ENCODE results near the gene DIS3L2. TPM values are rescaled to one million over a fixed set of nuclear protein-coding genes. Genes with fewer than 3 reads are reported as not detected.

The DIS3L2 gene
- total and polyA plus RNA-seq, 5 donors from 2014 or later, result 10.9 to 76.9 (median 21.0) TPM

- H3K4me3 ChIP-seq (ENCODE audit: low read depth, low read length), result no peak overlapping the region
- no peak overlapping the region for H3K27ac Mint-ChIP-seq
- ATAC-seq (ENCODE audit: low read depth in 2 of 2) (no peak), DNase-seq (no peak)
- no peaks in the 10 kb centered on the region for H3K9me3 ChIP-seq (ENCODE audit: control insufficient read depth in 2 of 2, low read length in 2 of 2)
- no peaks in the 10 kb centered on the region for H3K27me3 ChIP-seq (ENCODE audit: control insufficient read depth, insufficient read depth, low read length)
- no peaks in the 10 kb centered on the region for H3K27me3 Mint-ChIP-seq
- H3K27ac ChIP-seq (ENCODE audit: insufficient read depth, low read length, poor library complexity, severe bottlenecking), result no peak overlapping the region
- H3K36me3 Mint-ChIP-seq, result peaks cover 18% of the 10 kb centered on the region
- H3K4me3 Mint-ChIP-seq, result no peak overlapping the region
- peaks cover 6% of the 10 kb centered on the region for H3K4me1 ChIP-seq (ENCODE audit: control insufficient read depth, insufficient read depth, low read length, poor library complexity, severe bottlenecking)
- H3K4me1 Mint-ChIP-seq, result peaks cover 9 to 34% (median 30%) of the 10 kb centered on the region in 4 donors
- H3K36me3 ChIP-seq (ENCODE audit: control insufficient read depth, insufficient read depth, low read length), result no peaks in the 10 kb centered on the region
- no peaks in the 10 kb centered on the region for H3K9me3 Mint-ChIP-seq
Observed at GRCh38 chr2:232232915-232233314, 271.4 kb downstream of the DIS3L2 start.

DNA sequence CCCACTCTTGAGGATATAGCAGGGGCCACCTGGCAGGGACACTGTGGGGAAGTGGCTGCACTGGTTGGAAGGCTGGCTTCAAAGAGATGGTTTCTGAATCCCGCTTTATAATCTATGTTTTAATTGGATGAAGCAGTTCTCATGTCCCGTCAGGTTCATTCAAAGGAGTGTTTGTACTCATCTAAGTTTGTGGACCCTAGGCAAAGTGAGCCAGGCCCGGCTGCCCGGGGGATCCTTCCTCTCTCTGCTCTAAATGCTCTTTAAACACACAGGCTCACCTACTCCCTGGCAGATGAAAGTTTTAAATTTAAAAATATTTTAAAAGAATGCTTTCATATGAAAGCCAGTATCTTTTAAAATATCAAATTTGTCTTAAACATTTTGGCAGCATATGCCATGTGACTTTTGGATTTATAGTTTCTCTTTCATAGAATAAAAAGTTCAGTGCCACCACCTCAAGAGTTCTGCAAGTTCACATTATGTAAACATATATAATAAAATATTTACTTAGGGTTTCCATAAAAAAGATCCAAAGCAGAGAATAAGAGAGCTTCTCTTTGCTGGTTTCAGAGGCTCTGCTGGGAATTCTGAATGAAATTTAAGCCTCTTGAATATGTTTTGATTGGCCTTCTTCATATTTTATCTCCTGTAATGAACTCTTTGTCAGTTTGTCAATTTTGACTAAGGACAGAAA, 273.6 kb downstream of the DIS3L2 start:
- peaks cover 9 to 41% (median 34%) of the 10 kb centered on the region in 4 donors for H3K4me1 Mint-ChIP-seq
- ATAC-seq (ENCODE audit: low read depth in 2 of 2), result no peak

DNA sequence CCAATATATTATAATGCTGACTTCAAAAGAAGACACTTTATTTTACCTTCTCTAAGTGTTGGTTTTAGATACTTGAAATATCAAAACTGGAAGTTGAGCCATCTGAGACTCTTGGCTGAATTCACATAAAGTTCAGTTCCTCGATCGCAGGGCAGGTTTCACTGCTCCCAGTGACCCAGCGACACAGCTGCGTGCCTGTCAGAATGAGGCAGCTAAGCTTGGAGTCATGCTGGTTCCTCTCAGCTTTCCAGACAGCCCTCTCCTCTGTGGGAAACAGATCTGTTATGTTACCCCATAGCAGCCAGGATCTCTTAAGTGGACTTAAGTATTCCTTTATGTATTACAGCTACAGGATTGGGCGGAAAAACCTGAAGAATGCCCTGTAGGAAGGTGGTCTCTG, 274.2 kb downstream of the DIS3L2 start:
- H3K4me3 Mint-ChIP-seq, result no peak overlapping the region
- H3K36me3 Mint-ChIP-seq, result peaks cover 41% of the 10 kb centered on the region
- Histone ChIP-seq H3K27me3 (ENCODE audit: control insufficient read depth, insufficient read depth, low read length) (no peaks in the 10 kb centered on the region), H3K27ac (ENCODE audit: insufficient read depth, low read length, poor library complexity, severe bottlenecking) (no peak overlapping the region), H3K36me3 (ENCODE audit: control insufficient read depth, insufficient read depth, low read length) (peaks cover 18% of the 10 kb centered on the region), H3K4me1 (ENCODE audit: control insufficient read depth, insufficient read depth, low read length, poor library complexity, severe bottlenecking) (peaks cover 6% of the 10 kb centered on the region), H3K4me3 (ENCODE audit: low read depth, low read length) (no peak overlapping the region), H3K9me3 (ENCODE audit: control insufficient read depth in 2 of 2, low read length in 2 of 2) (no peaks in the 10 kb centered on the region)
- H3K9me3 Mint-ChIP-seq, result no peaks in the 10 kb centered on the region
- H3K4me1 Mint-ChIP-seq, result peaks cover 9 to 41% (median 34%) of the 10 kb centered on the region in 4 donors
- no peaks in the 10 kb centered on the region for H3K27me3 Mint-ChIP-seq
- DNase-seq, result no peak
- peak overlapping the region in 2 of 3 donors; percentile 49 to 53 for H3K27ac Mint-ChIP-seq
- no peak for ATAC-seq (ENCODE audit: low read depth in 2 of 2)

More for the DNA sequence above, 273.6 kb downstream of the DIS3L2 start:
- Histone ChIP-seq H3K36me3 (ENCODE audit: control insufficient read depth, insufficient read depth, low read length) (peaks cover 12% of the 10 kb centered on the region), H3K4me3 (ENCODE audit: low read depth, low read length) (no peak overlapping the region), H3K27me3 (ENCODE audit: control insufficient read depth, insufficient read depth, low read length) (no peaks in the 10 kb centered on the region), H3K27ac (ENCODE audit: insufficient read depth, low read length, poor library complexity, severe bottlenecking) (no peak overlapping the region), H3K9me3 (ENCODE audit: control insufficient read depth in 2 of 2, low read length in 2 of 2) (no peaks in the 10 kb centered on the region), H3K4me1 (ENCODE audit: control insufficient read depth, insufficient read depth, low read length, poor library complexity, severe bottlenecking) (peaks cover 6% of the 10 kb centered on the region)
- DNase-seq, result no peak
- peaks cover 37% of the 10 kb centered on the region for H3K36me3 Mint-ChIP-seq
- no peaks in the 10 kb centered on the region for H3K9me3 Mint-ChIP-seq
- no peak overlapping the region for H3K4me3 Mint-ChIP-seq
- no peaks in the 10 kb centered on the region for H3K27me3 Mint-ChIP-seq
- no peak overlapping the region for H3K27ac Mint-ChIP-seq

- Mint-ChIP-seq H3K36me3 (peaks cover 46% of the 10 kb centered on the region), H3K27me3 (no peaks in the 10 kb centered on the region), H3K4me3 (no peak overlapping the region), H3K4me1 (peaks cover 9 to 41% (median 34%) of the 10 kb centered on the region in 4 donors), H3K27ac (peak overlapping the region in 2 of 3 donors; percentile 49 to 53), H3K9me3 (no peaks in the 10 kb centered on the region)
- no peak overlapping the region for H3K4me3 ChIP-seq (ENCODE audit: low read depth, low read length)
- DNase-seq (peak in 1 of 3 donors; percentile 19), ATAC-seq (ENCODE audit: low read depth in 2 of 2) (no peak)
- peaks cover 6% of the 10 kb centered on the region for H3K4me1 ChIP-seq (ENCODE audit: control insufficient read depth, insufficient read depth, low read length, poor library complexity, severe bottlenecking)
- H3K36me3 ChIP-seq (ENCODE audit: control insufficient read depth, insufficient read depth, low read length), result peaks cover 18% of the 10 kb centered on the region
- no peaks in the 10 kb centered on the region for H3K9me3 ChIP-seq (ENCODE audit: control insufficient read depth in 2 of 2, low read length in 2 of 2)
- H3K27me3 ChIP-seq (ENCODE audit: control insufficient read depth, insufficient read depth, low read length), result no peaks in the 10 kb centered on the region
- H3K27ac ChIP-seq (ENCODE audit: insufficient read depth, low read length, poor library complexity, severe bottlenecking), result no peak overlapping the region
Observed at GRCh38 chr2:232236200-232236599, 274.7 kb downstream of the DIS3L2 start.

- peak in 1 of 2 donors; percentile 52 for ATAC-seq (ENCODE audit: low read depth in 2 of 2)
- Mint-ChIP-seq H3K9me3 (no peaks in the 10 kb centered on the region), H3K4me1 (peaks cover 8 to 38% (median 28%) of the 10 kb centered on the region in 4 donors), H3K27ac (peak overlapping the region in 2 of 3 donors; percentile 42 to 64), H3K4me3 (no peak overlapping the region), H3K36me3 (peaks cover 44% of the 10 kb centered on the region), H3K27me3 (no peaks in the 10 kb centered on the region)
- H3K9me3 ChIP-seq (ENCODE audit: control insufficient read depth in 2 of 2, low read length in 2 of 2), result no peaks in the 10 kb centered on the region
- H3K36me3 ChIP-seq (ENCODE audit: control insufficient read depth, insufficient read depth, low read length), result peaks cover 18% of the 10 kb centered on the region
- no peaks in the 10 kb centered on the region for H3K27me3 ChIP-seq (ENCODE audit: control insufficient read depth, insufficient read depth, low read length)
- H3K4me1 ChIP-seq (ENCODE audit: control insufficient read depth, insufficient read depth, low read length, poor library complexity, severe bottlenecking), result peaks cover 6% of the 10 kb centered on the region
- no peak overlapping the region for H3K4me3 ChIP-seq (ENCODE audit: low read depth, low read length)
- peak in 1 of 3 donors; percentile 35 for DNase-seq
- no peak overlapping the region for H3K27ac ChIP-seq (ENCODE audit: insufficient read depth, low read length, poor library complexity, severe bottlenecking)
Observed at GRCh38 chr2:232237464-232237863, 276.0 kb downstream of the DIS3L2 start.

DNA sequence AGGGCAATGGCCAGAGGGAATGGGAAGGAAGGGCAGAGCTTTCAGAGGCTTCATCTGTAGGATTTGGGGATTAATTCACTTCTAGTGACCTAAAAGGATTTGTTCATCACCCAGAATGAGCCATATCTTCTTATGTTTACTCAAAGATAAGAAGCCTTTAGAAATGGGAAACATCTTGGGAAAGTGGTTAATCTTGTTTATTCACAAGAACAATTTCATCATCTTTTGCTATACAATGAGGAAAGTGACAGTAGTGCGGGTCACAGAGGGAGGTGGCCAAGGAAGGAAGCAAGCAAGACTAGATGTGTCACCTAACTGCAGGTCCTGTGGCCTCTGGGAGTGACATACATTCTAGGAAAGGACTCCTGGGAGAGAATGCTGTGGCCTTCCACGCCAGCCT, 276.6 kb downstream of the DIS3L2 start:
- Mint-ChIP-seq H3K27ac (peak overlapping the region in 2 of 3 donors; percentile 42 to 64), H3K27me3 (no peaks in the 10 kb centered on the region), H3K4me3 (no peak overlapping the region), H3K4me1 (peaks cover 1 to 36% (median 26%) of the 10 kb centered on the region in 4 donors), H3K36me3 (peaks cover 40% of the 10 kb centered on the region), H3K9me3 (no peaks in the 10 kb centered on the region)
- Histone ChIP-seq H3K4me3 (ENCODE audit: low read depth, low read length) (no peak overlapping the region), H3K27ac (ENCODE audit: insufficient read depth, low read length, poor library complexity, severe bottlenecking) (no peak overlapping the region), H3K4me1 (ENCODE audit: control insufficient read depth, insufficient read depth, low read length, poor library complexity, severe bottlenecking) (peaks cover 6% of the 10 kb centered on the region), H3K36me3 (ENCODE audit: control insufficient read depth, insufficient read depth, low read length) (peaks cover 22% of the 10 kb centered on the region), H3K9me3 (ENCODE audit: control insufficient read depth in 2 of 2, low read length in 2 of 2) (no peaks in the 10 kb centered on the region), H3K27me3 (ENCODE audit: control insufficient read depth, insufficient read depth, low read length) (no peaks in the 10 kb centered on the region)
- DNase-seq (no peak), ATAC-seq (ENCODE audit: low read depth in 2 of 2) (no peak)

DNA sequence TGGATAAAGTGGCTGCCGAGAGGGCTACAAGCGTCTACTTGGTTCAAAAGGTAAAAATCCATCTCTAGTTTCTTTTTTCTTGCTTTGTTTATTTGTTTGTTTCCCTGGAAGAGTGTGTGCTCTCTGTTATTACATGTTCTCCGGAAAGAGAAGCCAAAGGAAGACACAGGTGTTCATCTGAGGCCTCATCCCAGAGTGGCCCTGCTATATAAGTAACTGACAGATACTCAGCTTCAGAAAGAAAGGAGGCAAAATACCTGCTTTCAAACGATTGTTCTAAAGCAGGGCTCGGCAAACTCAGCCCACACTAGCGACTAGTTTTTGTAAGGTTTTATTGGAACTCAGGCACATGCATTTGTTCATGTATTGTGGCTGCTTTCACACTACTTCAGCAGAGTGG, 277.1 kb downstream of the DIS3L2 start:
- ATAC-seq (ENCODE audit: low read depth in 2 of 2), result no peak
- DNase-seq, result no peak
- Mint-ChIP-seq H3K4me3 (no peak overlapping the region), H3K27me3 (no peaks in the 10 kb centered on the region), H3K36me3 (peaks cover 38% of the 10 kb centered on the region), H3K27ac (no peak overlapping the region), H3K4me1 (peaks cover 0 to 36% (median 26%) of the 10 kb centered on the region in 4 donors), H3K9me3 (no peaks in the 10 kb centered on the region)
- Histone ChIP-seq H3K9me3 (ENCODE audit: control insufficient read depth in 2 of 2, low read length in 2 of 2) (no peaks in the 10 kb centered on the region), H3K27ac (ENCODE audit: insufficient read depth, low read length, poor library complexity, severe bottlenecking) (no peak overlapping the region), H3K4me1 (ENCODE audit: control insufficient read depth, insufficient read depth, low read length, poor library complexity, severe bottlenecking) (peaks cover 6% of the 10 kb centered on the region), H3K36me3 (ENCODE audit: control insufficient read depth, insufficient read depth, low read length) (peaks cover 22% of the 10 kb centered on the region), H3K27me3 (ENCODE audit: control insufficient read depth, insufficient read depth, low read length) (no peaks in the 10 kb centered on the region), H3K4me3 (ENCODE audit: low read depth, low read length) (no peak overlapping the region)

All from CD4-positive, CD25-positive, alpha-beta regulatory T cell (primary cell).